Neural cell (in vitro differentiated cells): ENCODE data around the gene FMR1. TPM values are rescaled to one million over a fixed set of nuclear protein-coding genes. Genes with fewer than 3 reads are reported as not detected.

Source experiments
- H2AFZ ChIP-seq: fragments of 200-600, 300-800 bp; sonication (generic), shearing (Covaris generic); 2 replicates; pipeline ENCODE4 v1.6.0; 2014; ENCODE audit warnings: low read depth, mild to moderate bottlenecking, antibody characterized with exemption, low read length, moderate library complexity
- H3F3A ChIP-seq: fragments of 200-600 bp; shearing (Covaris generic); 2 replicates; pipeline ENCODE4 v1.6.1; 2016; ENCODE audit warnings: mild to moderate bottlenecking, moderate library complexity, mixed read lengths, antibody characterized with exemption, low read length; ENCODE audit not compliant: insufficient read depth, poor library complexity, severe bottlenecking
- H3K27ac ChIP-seq: fragments of 200-600, 300-800 bp; sonication (generic), shearing (Covaris generic); 2 replicates; pipeline ENCODE4 v1.5.1; 2014; ENCODE audit warnings: mild to moderate bottlenecking, low read length, moderate library complexity
- H3K27me3 ChIP-seq: fragments of 300-800, 200-600 bp; sonication (generic), shearing (Covaris generic); 2 replicates; pipeline ENCODE4 v1.6.0; 2014; ENCODE audit warnings: mild to moderate bottlenecking, low read depth, low read length, moderate library complexity; ENCODE audit not compliant: insufficient read depth
- H3K36me3 ChIP-seq: fragments of 300-800, 200-600 bp; sonication (generic), shearing (Covaris generic); 2 replicates; pipeline ENCODE4 v1.5.1; 2014; ENCODE audit warnings: mild to moderate bottlenecking, antibody characterized with exemption, low read length, moderate library complexity; ENCODE audit not compliant: insufficient read depth
- H3K4me2 ChIP-seq: fragments of 300-800, 200-600 bp; sonication (generic), shearing (Covaris generic); 2 replicates; pipeline ENCODE4 v1.6.0; 2014; ENCODE audit warnings: mild to moderate bottlenecking, low read length
- H3K4me3 ChIP-seq: fragments of 300-800, 200-600 bp; sonication (generic), shearing (Covaris generic); 2 replicates; pipeline ENCODE4 v1.5.1; 2014; ENCODE audit warnings: mild to moderate bottlenecking, low read length, moderate library complexity
- H3K79me2 ChIP-seq: fragments of 200-600 bp; shearing (Covaris generic); replicated peaks from 2 replicates; pipeline ENCODE4 v1.6.0; 2014; ENCODE audit warnings: mild to moderate bottlenecking, low read length, moderate library complexity; ENCODE audit not compliant: insufficient read depth
- H3K9ac ChIP-seq: fragments of 300-800, 200-600 bp; sonication (generic), shearing (Covaris generic); 2 replicates; pipeline ENCODE4 v1.6.1; 2016; ENCODE audit warnings: mild to moderate bottlenecking, low read length, mixed read lengths
- H3K9me2 ChIP-seq: fragments of 200-600 bp; shearing (Covaris generic); 2 replicates; pipeline ENCODE4 v1.6.1; 2016; ENCODE audit warnings: mild to moderate bottlenecking, low read length, mixed read lengths; ENCODE audit not compliant: insufficient read depth
- H3K9me3 ChIP-seq: fragments of 200-600, 300-800 bp; sonication (generic), shearing (Covaris generic); 2 replicates; pipeline ENCODE4 v1.6.1; 2016; ENCODE audit warnings: mild to moderate bottlenecking, mixed run types, low read length, moderate library complexity, mixed read lengths
- H4K20me1 ChIP-seq: fragments of 200-600 bp; shearing (Covaris generic); 2 replicates; pipeline ENCODE4 v1.6.1; 2016; ENCODE audit warnings: mild to moderate bottlenecking, mixed run types; ENCODE audit not compliant: insufficient read depth
- EP300 ChIP-seq: fragments of 450-650 bp; conservative IDR thresholded peaks from 2 replicates; pipeline ENCODE4 v1.6.1; 2014; ENCODE audit warnings: antibody characterized with exemption, mild to moderate bottlenecking, moderate library complexity; ENCODE audit not compliant: poor library complexity, severe bottlenecking
- EZH2 ChIP-seq: fragments of 200-600, 300-800 bp; shearing (Covaris generic), sonication (generic); IDR thresholded peaks from 2 replicates; pipeline ENCODE4 v1.6.1; 2014; ENCODE audit warnings: antibody characterized with exemption, low read length, borderline replicate concordance, mild to moderate bottlenecking; ENCODE audit not compliant: insufficient read depth, poor library complexity, severe bottlenecking
- MXI1 ChIP-seq: fragments of 450-650 bp; conservative IDR thresholded peaks from 2 replicates; pipeline ENCODE4 v1.6.1; 2014; ENCODE audit warnings: antibody characterized with exemption, mild to moderate bottlenecking; ENCODE audit not compliant: poor library complexity, severe bottlenecking
- POLR2AphosphoS5 ChIP-seq: IDR thresholded peaks from 2 replicates; pipeline ENCODE4 v1.6.1; 2012
- RAD21 ChIP-seq: fragments of 450-650 bp; conservative IDR thresholded peaks from 2 replicates; pipeline ENCODE4 v1.6.1; 2014; ENCODE audit warnings: antibody characterized with exemption, mild to moderate bottlenecking, moderate library complexity
- SMC3 ChIP-seq: fragments of 450-650 bp; conservative IDR thresholded peaks from 2 replicates; pipeline ENCODE4 v1.6.1; 2014; ENCODE audit warnings: antibody characterized with exemption, mild to moderate bottlenecking, moderate library complexity; ENCODE audit not compliant: poor library complexity
- TAF1 ChIP-seq: IDR thresholded peaks from 2 replicates; pipeline ENCODE4 v1.6.1; 2012; ENCODE audit warnings: low read depth
- polyA plus RNA-seq: library from polyadenylated mRNA; depleted of rRNA; stranded (reverse); fragments of >200 nt; gene quantifications from 2 replicates; pipeline ENCODE4 v1.2.3, GENCODE V29; 2014
- TF ChIP-seq, protein P1 (sequence below): IDR thresholded peaks from 2 replicates; pipeline ENCODE4 v1.6.1; 2012; ENCODE audit warnings: borderline replicate concordance
- TF ChIP-seq, protein P2 (sequence below): fragments of 450-650 bp; IDR thresholded peaks from 2 replicates; pipeline ENCODE4 v1.5.1; 2014; ENCODE audit warnings: antibody characterized with exemption, mild to moderate bottlenecking, moderate library complexity; ENCODE audit not compliant: poor library complexity, severe bottlenecking

The FMR1 gene
- polyA plus RNA-seq, 1 donor from 2014 or later = 70.8 TPM

DNA sequence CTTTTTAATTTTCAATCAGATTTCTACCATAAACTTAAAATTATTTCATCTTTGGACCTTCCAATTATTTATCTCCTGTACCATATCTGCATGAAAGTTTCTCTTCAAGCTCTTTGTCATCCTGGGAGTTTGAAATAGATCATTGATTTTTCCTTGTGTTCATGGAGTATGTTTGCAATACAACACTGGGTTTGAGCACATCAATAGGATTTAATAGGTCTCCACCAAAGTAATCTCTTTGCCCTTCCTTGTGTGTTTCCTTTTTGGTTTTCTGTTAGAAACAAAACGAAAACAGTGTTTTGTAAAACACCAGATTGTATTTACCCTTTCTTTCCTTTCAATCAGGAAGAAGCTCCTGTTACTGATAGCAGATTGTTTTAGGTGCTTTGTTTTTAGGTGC, 11.9 kb downstream of the FMR1 start:
- no peak overlapping the region for H3K27ac ChIP-seq
- H3K27me3 ChIP-seq = no peaks in the 10 kb centered on the region
- H3K4me2 ChIP-seq = no peak overlapping the region
- no peaks in the 10 kb centered on the region for H3K9me2 ChIP-seq
- H2AFZ ChIP-seq = no peak overlapping the region
- no peaks in the 10 kb centered on the region for H4K20me1 ChIP-seq
- TF ChIP-seq EZH2 (no peak), RAD21 (no peak), SMC3 (no peak), EP300 (no peak), MXI1 (no peak), POLR2AphosphoS5 (no peak), TAF1 (no peak)
- TF ChIP-seq, protein P1, sequence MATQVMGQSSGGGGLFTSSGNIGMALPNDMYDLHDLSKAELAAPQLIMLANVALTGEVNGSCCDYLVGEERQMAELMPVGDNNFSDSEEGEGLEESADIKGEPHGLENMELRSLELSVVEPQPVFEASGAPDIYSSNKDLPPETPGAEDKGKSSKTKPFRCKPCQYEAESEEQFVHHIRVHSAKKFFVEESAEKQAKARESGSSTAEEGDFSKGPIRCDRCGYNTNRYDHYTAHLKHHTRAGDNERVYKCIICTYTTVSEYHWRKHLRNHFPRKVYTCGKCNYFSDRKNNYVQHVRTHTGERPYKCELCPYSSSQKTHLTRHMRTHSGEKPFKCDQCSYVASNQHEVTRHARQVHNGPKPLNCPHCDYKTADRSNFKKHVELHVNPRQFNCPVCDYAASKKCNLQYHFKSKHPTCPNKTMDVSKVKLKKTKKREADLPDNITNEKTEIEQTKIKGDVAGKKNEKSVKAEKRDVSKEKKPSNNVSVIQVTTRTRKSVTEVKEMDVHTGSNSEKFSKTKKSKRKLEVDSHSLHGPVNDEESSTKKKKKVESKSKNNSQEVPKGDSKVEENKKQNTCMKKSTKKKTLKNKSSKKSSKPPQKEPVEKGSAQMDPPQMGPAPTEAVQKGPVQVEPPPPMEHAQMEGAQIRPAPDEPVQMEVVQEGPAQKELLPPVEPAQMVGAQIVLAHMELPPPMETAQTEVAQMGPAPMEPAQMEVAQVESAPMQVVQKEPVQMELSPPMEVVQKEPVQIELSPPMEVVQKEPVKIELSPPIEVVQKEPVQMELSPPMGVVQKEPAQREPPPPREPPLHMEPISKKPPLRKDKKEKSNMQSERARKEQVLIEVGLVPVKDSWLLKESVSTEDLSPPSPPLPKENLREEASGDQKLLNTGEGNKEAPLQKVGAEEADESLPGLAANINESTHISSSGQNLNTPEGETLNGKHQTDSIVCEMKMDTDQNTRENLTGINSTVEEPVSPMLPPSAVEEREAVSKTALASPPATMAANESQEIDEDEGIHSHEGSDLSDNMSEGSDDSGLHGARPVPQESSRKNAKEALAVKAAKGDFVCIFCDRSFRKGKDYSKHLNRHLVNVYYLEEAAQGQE = no peak
- TF ChIP-seq, protein P2, sequence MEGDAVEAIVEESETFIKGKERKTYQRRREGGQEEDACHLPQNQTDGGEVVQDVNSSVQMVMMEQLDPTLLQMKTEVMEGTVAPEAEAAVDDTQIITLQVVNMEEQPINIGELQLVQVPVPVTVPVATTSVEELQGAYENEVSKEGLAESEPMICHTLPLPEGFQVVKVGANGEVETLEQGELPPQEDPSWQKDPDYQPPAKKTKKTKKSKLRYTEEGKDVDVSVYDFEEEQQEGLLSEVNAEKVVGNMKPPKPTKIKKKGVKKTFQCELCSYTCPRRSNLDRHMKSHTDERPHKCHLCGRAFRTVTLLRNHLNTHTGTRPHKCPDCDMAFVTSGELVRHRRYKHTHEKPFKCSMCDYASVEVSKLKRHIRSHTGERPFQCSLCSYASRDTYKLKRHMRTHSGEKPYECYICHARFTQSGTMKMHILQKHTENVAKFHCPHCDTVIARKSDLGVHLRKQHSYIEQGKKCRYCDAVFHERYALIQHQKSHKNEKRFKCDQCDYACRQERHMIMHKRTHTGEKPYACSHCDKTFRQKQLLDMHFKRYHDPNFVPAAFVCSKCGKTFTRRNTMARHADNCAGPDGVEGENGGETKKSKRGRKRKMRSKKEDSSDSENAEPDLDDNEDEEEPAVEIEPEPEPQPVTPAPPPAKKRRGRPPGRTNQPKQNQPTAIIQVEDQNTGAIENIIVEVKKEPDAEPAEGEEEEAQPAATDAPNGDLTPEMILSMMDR = no peak
- no peaks in the 10 kb centered on the region for H3K36me3 ChIP-seq
- no peaks in the 10 kb centered on the region for H3F3A ChIP-seq
- H3K9me3 ChIP-seq = no peaks in the 10 kb centered on the region
- no peak overlapping the region for H3K4me3 ChIP-seq
- H3K79me2 ChIP-seq = peaks cover 9% of the 10 kb centered on the region
- no peak overlapping the region for H3K9ac ChIP-seq

DNA sequence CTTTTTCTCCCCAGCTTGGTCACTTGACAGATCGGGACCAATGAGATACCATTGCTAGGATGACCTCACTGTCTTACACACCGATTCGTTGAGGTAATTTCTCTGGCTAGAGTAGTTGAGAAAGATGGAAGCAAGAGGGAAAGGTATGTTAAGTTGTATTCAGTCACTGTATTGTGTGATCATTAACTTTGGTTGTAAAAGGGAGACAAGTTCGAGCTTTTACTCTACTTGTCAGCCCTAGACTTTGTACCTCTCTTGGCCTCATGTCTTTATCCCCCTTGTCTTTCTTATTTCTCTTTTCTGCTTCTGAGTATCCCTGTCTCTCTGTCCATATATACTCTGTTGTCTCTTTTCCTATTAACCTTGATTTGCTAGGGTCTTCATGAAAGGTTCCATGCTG, 15.5 kb downstream of the FMR1 start:
- H3K4me2 ChIP-seq = no peak overlapping the region
- no peaks in the 10 kb centered on the region for H3K36me3 ChIP-seq
- no peaks in the 10 kb centered on the region for H3K79me2 ChIP-seq
- H3K9me2 ChIP-seq = no peaks in the 10 kb centered on the region
- TF ChIP-seq SMC3 (no peak), RAD21 (no peak), EZH2 (no peak), EP300 (no peak)
- TF ChIP-seq, protein P2 = no peak
- TF ChIP-seq, protein P1 = no peak
- H2AFZ ChIP-seq = no peak overlapping the region
- H3K9ac ChIP-seq = no peak overlapping the region
- no peaks in the 10 kb centered on the region for H4K20me1 ChIP-seq
- H3K9me3 ChIP-seq = no peaks in the 10 kb centered on the region
- no peak overlapping the region for H3K27ac ChIP-seq
- H3K4me3 ChIP-seq = no peak overlapping the region
- H3F3A ChIP-seq = no peaks in the 10 kb centered on the region
- H3K27me3 ChIP-seq = no peaks in the 10 kb centered on the region
